Stimulated activated CD8-positive, alpha-beta memory T cell treated with anti-CD3 and anti-CD28 coated beads, Interleukin-15, amount 100 ng/mL, for 24 hours (primary cell): ENCODE data around the gene ARL8B.
"Not testable (repeated sequence)": the region's sequence is repeated elsewhere in the genome, so short reads cannot be mapped to it uniquely, and the experiment has no call there.

Experiments used
- DNase-seq: peaks from one replicate; pipeline ENCODE4 v3.0.0-alpha.2; 2020; ENCODE audit warnings: low read depth

ARL8B gene

DNA sequence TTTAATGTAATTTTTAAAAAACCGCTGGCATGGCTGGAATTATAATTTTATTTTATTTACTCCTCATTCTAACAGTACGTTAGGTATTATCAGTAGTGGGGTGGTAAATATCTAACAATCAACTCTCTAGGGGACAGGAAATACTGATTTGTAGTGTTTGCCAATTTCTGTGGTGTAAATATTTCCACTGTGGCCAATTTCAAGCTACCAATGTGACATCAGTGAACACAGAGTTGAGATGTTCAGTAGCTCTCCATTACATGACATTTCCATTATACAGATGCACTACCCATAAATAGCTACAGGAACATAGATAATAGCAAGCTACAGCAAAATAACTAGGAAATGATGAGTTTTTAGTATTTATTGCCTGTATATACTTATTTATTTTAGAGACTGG lies 10.0 kb upstream of the ARL8B start:
- no peak for DNase-seq

DNA sequence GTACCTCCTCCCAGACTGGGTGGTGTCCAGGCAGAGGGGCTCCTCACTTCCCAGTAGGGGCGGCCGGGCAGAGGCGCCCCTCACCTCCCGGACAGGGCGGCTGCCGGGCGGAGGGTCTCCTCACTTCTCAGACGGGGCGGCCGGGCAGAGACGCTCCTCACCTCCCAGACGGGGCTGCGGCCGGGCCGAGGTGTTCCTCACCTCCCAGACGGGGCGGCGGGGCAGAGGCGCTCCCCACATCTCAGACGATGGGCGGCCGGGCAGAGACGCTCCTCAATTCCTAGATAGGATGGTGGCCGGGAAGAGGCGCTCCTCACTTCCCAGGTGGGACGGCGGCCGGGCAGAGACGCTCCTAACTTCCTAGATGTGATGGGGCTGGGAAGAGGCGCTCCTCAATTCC lies 8.4 kb upstream of the ARL8B start:
- DNase-seq, result not testable (repeated sequence)

DNA sequence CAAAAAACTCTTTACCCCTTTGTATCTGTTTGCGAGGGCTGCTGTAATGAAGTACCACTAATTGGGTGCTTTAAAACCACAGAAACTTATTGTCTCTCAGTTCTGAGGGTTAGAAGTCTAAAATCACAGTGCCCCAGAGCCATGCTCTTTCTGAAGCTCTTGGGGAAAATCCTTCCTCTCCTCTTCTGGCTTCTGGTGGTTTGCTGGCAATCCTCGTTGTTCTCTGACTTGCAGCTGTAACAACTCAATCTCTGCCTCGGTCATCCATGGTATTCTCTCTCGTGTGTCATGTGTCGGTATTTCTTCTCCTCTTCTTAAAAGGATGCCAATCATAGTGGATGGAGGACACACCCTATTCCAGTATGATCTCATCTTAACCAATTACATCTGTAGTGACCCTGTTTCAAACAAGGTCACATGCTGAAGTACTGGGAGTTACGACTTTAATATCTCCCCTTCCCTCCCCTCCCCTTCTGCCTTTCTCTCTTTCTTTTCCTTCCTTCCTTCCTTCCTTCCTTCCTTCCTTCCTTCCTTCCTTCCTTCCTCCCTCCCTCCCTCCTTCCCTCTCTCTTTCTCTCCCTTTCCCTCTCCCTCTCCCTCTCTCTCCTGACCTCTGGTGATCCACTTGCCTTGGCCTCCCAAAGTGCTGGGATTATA lies 6.5 kb upstream of the ARL8B start:
- DNase-seq, result no peak

GRCh38 chr3:5116538-5116937 lies 5.6 kb upstream of the ARL8B start:
- no peak for DNase-seq

DNA sequence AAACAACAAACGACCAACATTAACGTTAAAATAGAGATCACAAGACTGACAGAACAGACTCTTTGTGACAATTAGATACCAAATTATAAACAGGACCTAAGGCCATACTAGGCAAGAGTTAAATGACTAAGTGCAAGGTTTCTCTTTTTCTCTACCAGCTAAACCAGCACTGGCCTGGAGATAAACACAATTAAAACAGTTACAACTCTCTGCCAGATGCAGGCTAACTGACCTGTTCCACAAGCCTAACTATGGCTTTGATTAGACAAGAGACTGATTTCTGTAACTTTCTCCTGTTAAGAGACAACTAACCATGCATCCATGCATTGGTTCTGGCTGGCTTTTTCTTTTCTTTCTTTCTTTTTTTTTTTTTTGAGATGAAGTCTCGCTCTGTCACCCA lies 1.6 kb upstream of the ARL8B start:
- DNase-seq, result no peak

DNA sequence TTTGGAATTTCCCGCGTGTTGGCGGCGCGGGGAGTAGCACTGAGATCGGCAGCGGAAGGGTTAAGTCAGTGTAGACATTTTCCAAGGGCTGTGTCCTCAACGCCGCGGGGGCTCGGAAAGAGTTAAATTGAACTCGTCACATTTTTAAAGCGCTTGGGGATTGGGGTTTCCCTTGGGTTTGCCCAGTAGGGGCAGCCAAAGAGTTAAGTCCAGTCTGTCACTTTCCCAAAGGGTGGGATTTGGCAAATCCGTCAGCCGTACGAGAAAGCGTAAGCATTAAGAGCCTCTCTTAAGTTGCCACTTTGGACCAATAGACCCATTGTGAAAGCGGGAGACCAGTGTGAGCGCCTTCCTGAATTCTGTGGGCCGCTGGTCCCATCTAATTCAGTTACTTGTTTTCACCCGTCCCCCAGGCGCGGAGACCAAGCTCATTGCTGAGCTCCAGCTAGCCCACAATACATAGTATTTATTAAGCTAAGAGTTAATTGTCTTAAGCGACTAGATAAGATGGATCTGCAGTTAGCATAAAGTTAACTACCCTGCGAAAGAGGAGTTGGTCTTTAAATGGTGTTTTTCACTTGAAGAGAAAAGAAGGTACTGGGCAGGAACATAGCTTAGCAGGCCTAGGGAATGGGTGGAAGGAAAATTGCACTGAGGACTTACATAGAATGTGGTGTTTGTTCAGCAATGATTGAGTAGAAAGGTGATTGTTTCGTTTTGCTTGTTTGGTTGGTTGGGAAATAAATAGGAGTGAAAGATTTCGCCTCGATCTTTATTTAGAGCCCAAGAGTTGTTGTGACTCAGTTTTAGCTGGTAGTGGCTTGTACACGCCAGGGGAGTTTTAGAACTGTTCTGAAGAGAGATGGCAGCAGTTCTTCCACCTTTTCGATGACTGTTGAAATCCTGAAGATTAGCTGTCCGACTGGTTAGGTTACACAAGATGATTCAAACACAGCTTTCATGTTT lies 932 bp downstream of the ARL8B start:
- DNase-seq, result no peak

DNA sequence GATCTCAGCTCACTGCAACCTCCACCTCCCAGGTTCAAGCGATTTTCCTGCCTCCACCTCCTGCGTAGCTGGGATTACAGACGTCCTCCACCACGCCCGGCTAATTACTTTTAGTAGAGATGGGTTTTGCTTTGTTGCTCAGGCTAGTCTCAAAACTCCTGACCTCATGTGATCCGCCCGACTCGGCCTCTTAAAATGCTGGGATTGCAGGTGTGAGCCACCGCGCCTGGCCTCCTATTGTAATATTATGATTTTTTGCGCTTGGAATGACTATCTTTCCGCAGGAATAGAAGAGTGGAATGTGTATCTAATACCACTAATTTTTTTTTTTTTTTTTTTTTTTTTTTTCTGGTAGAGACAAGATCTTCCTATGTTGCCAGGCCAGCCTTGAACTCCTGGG lies 1.8 kb downstream of the ARL8B start:
- DNase-seq, result no peak

DNA sequence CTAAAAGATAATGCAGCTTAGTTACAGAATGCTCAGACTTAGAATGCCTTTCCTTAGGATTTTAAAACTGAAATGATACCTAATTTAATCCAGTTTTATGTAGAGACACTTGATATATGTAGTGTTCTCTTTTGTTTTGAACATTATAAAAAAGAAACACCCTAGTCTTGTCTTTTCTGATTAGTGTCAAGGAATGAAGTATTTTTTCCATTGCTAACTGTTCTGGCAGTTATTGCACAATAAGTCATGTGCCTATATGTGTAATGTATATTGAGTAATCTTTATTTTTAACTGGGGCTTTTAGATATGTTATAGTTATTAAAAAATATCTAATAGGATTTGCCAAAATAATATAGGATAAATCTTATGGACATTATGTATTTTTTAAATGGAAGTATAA lies 4.5 kb downstream of the ARL8B start:
- no peak for DNase-seq

DNA sequence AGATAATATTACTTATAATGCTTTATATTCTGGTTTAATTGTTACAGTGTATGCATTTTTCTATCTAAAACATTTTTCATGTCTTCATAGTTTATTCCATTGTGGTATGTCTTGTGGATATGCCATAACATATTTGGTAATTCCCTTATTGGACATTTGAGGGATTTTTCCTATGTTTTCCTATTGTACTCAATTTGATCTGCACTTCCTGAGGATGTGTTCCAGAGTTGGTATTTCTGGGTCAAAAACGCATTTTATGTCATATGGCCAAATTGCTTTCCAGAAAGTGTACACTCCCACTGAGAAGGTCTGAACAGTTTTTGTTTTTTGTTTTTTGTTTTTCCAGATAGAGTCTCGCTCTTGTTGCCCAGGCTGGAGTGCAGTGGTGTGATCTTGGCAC lies 6.8 kb downstream of the ARL8B start:
- no peak for DNase-seq

GRCh38 chr3:5133239-5134018 lies 11.3 kb downstream of the ARL8B start:
- DNase-seq, result no peak

DNA sequence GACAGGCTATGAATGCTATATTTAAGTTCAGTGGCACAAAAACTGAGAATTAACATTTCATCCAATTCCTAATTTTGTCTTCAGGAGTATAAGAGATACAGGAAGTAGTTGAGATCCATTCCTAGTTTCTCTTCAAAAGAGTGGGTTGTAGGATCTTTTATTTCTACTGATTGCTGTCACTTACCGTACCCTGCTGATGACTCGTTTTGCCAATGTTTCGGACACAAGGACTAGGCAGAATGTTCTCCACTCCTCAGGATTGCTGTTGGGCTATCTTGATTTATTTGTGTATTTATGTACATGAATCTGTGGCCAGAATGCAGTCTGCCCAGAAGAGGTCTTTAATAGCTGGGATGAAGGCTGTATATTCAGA lies 11.9 kb downstream of the ARL8B start:
- no peak for DNase-seq

DNA sequence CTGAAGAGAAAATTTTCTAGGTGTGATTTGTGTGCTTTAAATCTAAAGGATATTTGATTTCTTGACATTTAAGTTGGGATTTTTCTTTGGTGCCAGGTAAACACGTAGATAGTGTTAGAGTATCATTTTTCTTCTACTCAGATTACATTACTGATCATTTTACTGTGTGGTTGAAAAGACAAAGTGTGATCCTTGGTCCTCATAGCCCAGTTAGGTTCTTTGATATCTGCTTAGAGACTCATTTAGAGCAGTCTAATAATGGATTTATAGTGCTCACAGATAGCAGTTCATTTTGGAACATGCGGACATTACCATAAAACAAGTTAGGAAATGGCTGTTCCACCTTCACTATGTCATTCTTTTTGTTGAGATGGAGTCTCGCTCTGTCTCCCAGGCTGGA lies 12.4 kb downstream of the ARL8B start:
- no peak for DNase-seq

- no peak for DNase-seq
Observed at GRCh38 chr3:5136211-5136918, 14.3 kb downstream of the ARL8B start.

DNA sequence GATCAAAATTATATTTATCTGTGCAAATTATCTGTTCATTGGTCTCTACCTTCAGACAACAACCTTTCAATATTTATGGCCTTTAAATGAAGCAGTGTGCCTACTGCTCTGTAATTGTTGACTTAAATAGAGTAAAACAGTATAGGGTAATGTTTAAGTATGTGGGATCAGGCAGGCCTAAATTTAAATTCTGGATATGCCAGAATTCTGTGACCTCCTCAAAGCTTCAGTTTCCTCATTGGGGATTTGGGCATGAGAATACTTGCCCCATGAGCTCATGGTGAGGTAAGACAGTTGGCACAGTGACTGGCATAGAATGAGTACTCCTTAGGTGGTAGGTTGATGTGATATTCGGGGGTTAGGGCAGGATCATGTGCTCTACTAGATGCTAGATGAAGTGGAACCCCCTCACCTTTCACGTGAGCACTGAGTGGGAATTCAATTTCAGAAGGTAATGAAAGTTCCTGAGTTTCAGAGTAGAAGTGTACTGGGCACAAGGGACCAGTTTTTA lies 14.9 kb downstream of the ARL8B start:
- DNase-seq, result no peak

DNA sequence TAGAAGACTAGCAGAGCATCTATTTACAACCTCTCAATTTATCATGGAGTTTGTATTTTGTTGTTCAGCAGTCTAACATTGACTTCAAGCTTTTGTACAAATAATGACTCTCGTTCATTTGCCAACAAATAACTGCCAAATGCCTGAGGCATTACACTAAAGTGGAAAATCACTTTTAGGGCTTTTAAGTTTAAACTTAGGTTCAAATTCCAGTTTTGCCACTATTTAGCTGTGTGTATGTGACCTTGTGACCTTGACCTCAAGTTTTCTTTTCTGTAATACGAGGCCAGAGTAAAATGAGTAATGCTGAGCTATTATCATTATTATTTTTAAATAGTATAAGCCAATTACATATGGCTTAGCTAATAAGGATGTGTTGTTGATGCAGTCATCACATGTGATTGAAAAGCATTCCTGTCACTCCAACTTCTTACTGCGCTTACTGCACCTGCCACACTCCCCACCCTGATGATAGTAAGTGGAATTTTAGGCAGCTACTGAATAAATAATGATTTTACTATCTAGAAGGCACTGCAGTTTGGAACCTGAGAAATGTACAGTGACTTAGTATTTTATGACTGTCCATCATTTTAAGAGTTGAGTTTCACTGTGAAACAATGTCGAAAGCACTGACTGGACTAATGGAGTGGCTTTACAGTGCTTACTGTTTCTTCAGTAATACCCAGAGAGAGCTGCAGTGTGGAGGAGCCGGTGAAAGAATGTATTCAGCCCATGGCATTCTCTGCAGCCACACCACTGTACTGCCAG lies 16.3 kb downstream of the ARL8B start:
- DNase-seq, result no peak

DNA sequence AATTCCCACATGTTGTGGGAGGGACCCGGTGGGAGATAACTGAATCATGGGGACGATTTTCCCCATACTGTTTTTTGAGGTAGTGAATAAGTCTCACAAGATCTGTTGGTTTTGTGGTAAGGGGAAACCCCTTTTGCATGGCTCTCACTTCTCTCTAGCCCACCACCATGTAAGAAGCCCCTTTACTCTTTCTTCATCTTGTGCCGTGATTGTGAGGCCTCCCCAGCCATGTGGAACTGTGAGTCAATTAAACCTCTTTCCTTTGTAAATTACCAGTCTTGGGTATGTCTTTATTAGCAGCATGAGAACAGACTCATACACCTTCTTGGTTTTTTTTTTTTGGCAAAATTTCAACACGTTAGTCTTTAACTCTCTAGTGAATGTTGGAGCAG lies 18.1 kb downstream of the ARL8B start:
- no peak for DNase-seq

DNA sequence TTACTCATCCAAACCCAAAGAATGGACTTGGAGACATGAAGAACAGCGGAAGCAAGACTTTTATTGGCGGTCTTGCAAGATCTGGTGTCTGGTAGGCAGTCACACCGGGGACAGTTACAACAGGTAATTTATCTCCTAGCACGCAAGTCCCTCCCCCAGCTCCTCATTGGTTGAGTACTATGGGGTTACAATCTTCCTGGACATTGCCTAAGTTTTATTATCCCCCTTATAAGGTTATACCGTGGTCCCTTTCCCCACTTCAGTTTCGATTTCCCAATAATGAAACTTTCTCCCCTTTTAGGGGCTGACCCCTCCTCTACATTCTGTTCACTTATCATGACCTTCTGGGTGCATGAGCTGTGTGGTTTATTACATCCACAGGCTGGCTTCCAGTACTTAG lies 18.7 kb downstream of the ARL8B start:
- DNase-seq, result no peak

DNA sequence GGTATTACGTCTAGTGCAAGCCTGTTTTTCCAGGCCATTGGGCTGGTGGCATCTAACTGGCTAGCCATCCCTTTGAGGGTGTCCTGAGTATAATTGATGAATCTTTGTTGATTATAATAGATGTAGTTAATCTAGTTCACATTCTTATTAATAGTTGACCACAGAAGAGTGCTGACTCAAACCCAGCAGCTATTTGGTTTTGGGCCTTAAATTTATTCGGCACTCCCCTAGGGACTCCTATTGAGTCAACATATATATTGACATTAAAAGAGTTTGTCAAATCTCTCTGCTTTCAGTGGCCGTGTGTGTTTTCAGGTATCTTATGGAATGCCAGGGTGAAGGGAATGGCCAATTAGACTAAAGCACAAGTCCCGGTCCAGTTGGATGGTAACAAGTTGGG lies 19.7 kb downstream of the ARL8B start:
- DNase-seq, result no peak

- no peak for DNase-seq
Observed at GRCh38 chr3:5143464-5143863, 21.4 kb downstream of the ARL8B start.

DNA sequence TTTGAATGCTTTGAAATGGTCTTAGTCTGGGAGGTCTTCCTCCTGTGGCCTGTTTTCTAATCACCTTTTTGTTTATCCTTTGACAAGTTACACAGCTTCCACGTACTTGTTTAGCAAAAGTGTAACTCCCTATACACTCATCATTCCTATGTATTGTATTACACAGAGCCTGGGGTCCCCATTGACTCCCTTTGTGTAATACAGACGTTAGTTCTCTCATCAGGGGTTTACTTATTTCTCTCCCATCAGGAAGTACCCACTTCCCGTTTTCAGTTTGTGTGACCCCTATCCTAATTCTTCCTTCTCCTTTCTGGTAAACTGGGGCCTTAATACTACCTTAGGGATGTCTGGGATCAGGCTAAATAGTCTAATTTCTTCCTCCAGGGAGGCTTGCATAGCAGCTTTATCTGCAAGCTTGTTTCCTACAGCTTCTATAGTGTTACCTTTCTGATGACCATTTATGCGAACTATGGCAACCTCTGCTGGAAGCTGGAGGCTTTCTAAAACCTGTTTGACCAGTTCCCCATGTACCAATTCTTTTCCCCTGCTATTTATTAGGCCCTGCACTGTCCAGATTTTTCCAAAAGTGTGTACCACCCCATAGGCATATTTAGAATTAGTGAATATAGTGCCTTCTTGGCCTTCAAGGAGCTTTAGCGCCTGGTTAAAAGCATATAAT lies 22.4 kb downstream of the ARL8B start:
- DNase-seq, result no peak

- no peak for DNase-seq
Observed at GRCh38 chr3:5145120-5145519, 23.0 kb downstream of the ARL8B start.
